ENCODE results near the gene RPS6KC1.

- TF ChIP-seq EZH2 (IDR thresholded peaks at IDR 0.05; ENCODE audit: borderline replicate concordance, insufficient read depth, low read depth, low read length, poor library complexity, severe bottlenecking) (no peak), CTCF (IDR thresholded peaks at IDR 0.05) (no peak)
These were observed 191.8 kb downstream of the RPS6KC1 start for GRCh38 chr1:213242883-213243282.
